KBM-7 (cell line): ENCODE results near the gene CDC34.
A peak's percentile ranks its signal among the peaks of the same experiment; 100 is the strongest.

Experiments
- DNase-seq: peaks from one replicate; pipeline ENCODE4 v3.0.0-alpha.2; 2015
- in situ Hi-C: fragments of 300-500 bp; cut with MboI; formaldehyde crosslinking; loops from 2 replicates; pipeline ENCODE4 v1.14.3; 2020; ENCODE audit warnings: low sequenced_read_pairs, low pct_unique_long_range_greater_than_20kb, mixed read lengths

Gene CDC34

DNA sequence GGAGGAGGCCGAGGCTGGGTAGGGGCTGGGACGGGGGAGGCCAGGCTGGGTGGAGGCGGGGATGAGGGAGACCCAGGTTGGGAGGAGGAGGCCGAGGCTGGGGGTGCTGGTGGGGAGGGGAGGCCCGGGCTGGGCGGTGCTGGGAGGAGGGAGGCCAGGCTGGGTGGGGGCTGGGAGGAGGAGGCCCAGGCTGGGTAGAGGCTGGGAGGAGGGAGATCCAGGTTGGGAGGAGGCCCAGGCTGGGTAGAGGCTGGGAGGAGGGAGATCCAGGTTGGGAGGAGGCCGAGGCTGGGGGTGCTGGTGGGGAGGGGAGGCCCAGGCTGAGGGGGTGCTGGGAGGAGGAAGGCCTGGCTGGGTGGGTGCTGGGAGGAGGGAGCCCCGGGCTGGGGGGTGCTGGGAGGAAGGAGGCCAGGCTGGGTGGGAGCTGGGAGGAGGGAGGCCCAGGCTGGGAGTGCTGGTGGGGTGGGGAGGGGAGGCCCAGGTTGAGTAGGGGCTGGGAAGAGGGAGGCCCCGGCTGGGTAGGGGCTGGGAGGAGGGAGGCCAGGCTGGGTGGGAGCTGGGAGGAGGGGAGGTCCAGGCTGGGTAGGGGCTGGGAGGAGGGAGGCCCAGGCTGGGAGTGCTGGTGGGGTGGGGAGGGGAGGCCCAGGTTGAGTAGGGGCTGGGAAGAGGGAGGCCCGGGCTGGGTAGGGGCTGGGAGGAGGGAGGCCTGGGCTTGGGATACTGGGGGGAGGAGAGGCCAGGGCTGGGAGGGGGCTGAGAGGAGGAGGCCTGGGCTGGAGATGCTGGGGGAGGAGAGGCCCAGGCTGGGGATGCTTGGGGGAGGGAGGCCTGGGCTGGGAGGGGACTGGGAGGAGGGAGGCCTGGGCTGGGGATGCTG is 13.6 kb upstream of the CDC34 start:
- in situ Hi-C loops = no loop called here

DNA sequence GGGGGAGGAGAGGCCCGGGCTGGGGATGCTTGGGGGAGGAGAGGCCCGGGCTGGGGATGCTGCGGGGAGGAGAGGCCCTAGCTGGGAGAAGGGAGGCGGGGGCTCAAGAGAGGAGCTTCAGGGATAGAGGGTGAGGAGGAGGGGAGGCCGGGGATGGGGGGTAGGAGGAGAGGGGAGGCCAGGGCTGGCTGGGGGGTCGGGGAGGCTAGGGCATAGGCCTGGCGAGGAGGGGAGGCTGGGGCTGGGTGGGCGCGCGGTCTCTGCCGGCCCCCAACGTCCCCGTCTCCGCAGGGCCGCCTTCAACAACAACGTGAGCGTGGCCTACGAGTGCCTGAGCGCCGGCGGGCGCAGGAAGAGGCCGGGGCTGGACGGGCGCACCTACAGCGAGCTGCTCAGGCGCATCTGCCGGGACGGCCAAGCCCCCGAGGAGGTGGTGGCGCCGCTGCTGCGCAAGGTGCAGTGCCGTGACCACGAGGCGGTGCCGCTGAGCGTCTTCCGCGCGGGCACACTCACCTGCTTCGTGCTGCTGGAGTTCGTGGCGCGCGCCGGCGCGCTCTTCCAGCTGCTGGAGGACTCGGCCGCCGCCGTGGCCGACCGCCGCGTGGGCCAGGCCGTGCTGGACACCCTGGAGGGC is 12.8 kb upstream of the CDC34 start:
- in situ Hi-C loops = no loop called here
- DNase-seq = no peak

More for the DNA sequence above, 13.6 kb upstream of the CDC34 start:
- no peak for DNase-seq

DNA sequence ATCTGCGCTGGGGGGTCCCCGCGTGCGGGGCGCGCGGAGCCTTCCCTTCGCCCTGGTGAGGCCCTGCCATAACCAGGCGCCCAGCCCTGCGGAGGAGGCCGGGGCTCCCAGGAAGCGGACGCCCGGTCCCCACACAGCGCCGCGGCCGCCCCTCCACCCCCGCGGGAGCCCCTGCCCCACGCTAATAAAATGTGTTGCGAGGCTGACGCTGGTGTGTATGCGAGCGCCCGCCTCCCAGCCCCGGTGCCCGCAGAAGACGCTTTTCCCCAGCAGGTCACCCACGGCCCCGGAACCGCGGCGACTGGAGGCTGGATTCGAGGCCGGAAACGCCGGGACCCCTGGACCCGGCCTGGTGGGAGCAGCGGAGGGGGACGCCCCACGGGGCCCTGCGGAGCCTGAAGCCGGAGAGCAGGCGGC is 12.1 kb upstream of the CDC34 start:
- in situ Hi-C loops = no loop called here
- DNase-seq = no peak

GRCh38 chr19:522726-523125 is 8.8 kb upstream of the CDC34 start:
- in situ Hi-C loops = no loop called here
- DNase-seq = no peak

GRCh38 chr19:524062-524674 is 7.4 kb upstream of the CDC34 start:
- no peak for DNase-seq

DNA sequence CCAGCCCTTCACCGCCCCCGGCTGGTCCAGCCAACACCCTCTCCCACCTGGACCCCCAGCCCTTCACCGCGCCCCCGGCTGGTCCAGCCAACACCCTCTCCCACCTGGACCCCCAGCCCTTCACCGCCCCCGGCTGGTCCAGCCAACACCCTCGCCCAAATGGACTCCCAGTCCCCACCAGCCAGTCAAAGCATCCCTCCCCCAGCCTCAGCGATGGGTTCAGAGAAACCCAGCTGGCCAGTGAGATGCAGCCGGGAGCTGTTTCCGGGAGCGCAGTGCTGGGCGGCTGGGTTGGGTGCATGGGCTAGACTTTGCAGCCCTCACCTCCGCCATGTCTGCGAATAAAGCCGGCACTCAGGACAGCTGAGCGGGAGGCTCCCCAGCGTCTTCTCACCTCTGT is 6.5 kb upstream of the CDC34 start:
- in situ Hi-C loops = no loop called here
- DNase-seq = no peak

More at GRCh38 chr19:524062-524674, 7.4 kb upstream of the CDC34 start:
- in situ Hi-C loops = no loop called here

GRCh38 chr19:525857-526419 is 5.6 kb upstream of the CDC34 start:
- in situ Hi-C loops = no loop called here
- no peak for DNase-seq

- in situ Hi-C loops = no loop called here
- DNase-seq = no peak
Measured at GRCh38 chr19:530134-531008, 1.2 kb upstream of the CDC34 start.

GRCh38 chr19:531009-531752 is 379 bp upstream of the CDC34 start:
- peak; percentile 78 for DNase-seq

DNA sequence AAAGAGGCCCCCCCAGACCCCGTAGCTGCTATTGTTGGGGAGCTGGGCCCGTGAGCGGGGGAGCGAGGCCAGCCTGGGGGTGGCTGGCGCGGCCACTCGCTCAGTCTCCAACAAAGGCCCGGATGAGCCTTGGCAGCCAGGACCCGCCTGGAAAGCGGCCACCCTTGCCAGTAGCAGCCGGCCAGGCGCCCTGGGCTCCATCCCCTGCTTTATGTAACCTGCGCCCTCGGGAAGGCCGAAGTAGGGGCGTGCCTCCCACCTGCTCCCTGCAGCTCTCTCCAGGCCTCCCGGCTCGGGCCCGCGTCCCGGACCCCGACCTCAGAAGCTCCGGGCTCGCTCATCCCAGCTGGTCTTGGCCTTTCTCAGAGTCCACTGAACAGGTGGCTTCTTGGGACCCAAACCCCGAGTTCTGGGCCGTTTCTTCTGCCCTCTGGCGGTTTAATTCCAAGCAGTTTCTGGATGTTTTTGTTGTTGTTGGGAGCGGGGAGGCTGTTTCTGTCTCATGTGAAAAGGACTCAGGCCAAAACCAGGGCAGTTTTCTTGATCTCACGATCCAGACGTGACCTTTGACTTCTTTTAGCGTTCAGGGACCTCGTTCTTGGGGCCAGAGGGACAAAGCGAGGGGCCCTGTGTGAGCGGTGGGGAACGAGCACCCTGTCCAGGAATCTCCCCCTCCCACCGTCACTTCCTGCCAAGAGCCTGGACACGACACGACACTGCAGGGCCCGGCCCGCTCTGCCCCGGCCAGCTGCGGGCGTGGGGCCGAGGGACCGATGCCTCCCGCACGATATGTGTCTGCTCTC is 1.2 kb downstream of the CDC34 start:
- DNase-seq = peak; percentile 73
- in situ Hi-C loops = no loop called here

More at GRCh38 chr19:531009-531752, 379 bp upstream of the CDC34 start:
- in situ Hi-C loops = no loop called here

DNA sequence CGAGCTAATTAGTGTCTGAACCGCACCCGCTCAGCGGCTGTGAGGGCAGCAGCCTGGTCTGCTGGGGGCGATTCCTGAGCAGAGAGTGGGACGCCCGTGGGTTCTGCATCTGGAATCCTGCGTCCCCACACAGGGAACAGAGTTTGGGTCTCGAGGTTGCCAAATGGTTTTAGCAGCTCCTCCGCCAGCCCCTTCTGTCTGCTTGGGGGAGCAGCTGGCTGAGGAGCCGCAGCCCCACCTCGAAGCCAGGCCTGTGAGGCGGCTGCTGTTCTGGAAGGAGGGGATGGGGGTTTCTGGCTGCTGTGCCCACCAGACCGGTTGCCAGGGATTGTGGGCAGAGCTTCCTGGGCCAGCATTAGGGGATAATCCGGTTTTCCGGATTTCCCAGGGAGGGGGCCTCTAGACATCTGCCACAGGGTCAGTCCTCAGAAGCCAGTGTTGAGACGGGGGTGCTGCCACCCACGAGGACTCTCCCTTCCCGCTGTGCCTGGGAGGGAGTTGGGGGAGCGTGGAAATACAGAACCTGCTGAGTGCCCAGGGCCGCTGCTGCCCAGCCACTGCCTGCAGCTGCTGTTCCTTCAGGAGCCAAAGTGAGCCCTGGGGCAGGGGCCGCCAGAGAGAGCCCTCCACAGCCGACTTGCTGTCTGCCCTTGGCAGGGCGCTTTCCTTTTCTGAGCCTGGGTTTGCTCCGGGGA is 2.0 kb downstream of the CDC34 start:
- no peak for DNase-seq
- in situ Hi-C loops = no loop called here

DNA sequence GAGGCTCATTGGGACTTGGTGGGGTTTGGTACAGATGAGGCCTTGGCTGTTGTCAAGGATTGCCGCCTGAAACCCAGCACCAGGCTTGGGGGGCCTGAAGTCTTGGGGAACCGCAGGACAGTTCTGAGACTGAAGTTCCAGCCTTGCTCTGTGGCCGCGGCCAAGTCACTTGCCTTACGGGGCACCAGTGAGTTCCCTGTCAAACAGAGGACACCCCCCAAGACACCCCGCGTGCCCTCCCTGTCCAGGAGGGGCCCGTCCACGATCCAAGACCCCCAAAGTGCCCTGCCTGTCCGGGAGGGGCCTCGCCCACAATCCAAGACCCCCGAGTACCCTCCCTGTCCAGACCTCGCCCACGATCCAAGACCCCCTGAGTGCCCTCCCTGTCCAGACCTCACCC is 2.5 kb downstream of the CDC34 start:
- in situ Hi-C loops = no loop called here

DNA sequence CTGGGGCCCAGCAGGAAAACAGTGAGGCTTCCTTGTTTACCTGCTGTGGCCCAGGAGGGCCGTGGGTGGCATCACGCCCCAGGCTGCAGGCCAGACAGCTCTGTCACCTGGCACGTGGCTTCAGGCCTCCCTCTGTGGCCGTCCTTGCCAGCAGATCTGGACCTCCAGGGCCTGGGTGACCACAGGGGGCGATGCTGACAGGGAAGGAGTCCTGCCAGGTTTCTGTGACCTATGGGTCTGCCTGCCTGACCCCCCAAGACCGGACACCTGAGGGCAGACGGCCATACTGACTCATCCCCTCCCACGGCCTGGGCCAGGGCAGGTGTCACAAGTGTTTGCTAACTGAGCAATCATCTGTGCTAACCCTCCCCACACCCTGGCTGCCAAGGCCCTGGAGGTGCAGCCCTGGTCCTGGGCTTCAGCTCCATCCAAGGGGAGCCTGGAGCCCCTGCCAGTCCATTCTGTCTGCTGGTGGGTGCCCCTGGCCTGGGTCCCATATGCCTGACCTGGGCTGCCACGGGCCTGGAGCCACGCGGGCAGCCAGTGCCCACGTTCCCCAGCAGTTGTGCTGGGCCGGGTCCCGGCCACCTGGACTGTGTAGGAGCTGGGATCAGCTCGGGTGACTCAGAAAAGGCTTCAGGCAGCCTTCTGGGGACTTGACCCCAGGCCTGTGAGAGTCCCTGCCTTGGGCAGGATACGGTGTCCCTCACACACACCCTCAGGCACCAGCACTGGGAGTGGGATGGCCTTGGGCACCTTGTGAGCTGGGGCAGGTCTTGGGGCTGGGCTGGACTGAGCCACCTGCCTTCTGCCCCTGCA is 3.7 kb downstream of the CDC34 start:
- DNase-seq = no peak
- in situ Hi-C loops = no loop called here

More for the DNA sequence above, 2.5 kb downstream of the CDC34 start:
- no peak for DNase-seq

DNA sequence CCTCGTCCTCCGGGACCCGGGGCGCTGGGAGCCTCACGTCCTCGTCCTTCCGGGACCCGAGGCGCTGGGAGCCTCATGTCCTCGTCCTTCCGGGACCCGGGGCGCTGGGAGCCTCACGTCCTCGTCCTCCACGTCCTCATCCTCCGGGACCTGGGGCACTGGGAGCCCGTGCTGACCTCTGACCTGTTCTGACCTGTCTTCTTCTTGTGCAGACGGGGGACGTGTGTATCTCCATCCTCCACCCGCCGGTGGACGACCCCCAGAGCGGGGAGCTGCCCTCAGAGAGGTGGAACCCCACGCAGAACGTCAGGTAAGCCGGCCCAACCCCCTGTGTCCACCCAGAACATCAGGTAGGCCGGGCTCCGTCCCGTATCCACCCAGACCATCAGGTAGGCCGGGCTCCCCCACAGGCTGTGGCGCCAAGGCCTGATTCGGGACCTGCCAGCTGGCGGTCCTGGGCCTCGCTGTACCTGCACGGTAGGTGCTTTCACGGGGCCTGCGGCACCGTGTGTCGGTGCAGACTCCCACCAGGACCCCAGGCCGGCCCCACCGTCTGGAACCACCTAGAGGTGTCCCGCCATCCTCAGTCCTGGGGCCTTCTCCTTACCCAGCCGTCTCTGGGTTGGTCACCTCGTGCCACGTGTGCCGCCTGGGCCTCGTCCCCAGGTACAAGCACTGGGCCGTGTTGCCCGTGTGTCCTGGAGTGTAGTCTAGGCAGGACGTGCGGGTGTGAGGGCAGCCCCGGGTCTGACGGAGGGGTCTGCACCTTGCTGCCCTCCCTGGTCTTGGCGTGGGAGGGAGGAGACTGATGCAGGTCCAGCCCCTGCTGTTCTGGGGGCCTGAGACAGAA is 4.7 kb downstream of the CDC34 start:
- DNase-seq = no peak

DNA sequence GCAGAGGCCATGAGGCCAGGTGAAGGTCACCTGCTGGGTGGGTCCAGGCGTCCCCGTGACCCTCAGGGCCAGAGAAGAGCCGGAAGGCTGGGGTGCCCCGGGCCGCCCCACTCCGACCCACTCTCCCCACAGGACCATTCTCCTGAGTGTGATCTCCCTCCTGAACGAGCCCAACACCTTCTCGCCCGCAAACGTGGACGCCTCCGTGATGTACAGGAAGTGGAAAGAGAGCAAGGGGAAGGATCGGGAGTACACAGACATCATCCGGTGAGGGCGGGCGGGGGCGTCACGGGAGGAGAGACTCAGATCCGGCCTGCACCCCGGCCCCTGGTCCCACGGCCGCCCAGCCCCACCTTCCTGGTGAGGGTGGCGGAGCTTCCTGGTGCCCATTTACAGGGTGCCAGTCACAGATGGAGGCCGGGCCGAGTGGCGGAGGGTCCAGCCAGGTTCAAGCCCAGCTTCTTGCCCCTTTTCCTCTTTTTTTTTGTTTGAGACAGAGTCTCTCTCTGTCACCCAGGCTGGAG is 5.4 kb downstream of the CDC34 start:
- DNase-seq = no peak
- in situ Hi-C loops = no loop called here

More for the DNA sequence above, 4.7 kb downstream of the CDC34 start:
- in situ Hi-C loops = no loop called here
